Smooth muscle cell (in vitro differentiated cells): Measurements from ENCODE around the gene CD38. TPM values are rescaled to one million over a fixed set of nuclear protein-coding genes. Genes with fewer than 3 reads are reported as not detected.

ENCODE experiments used
- DNase-seq: peaks from one replicate; lab custom pipeline; 2025; ENCODE audit not compliant: unreplicated experiment; lab: John Stamatoyannopoulos, UW
- H2AFZ ChIP-seq: fragments of 200-600 bp; sonication (generic); 2 replicates; pipeline ENCODE4 v1.6.0; 2016; ENCODE audit warnings: antibody characterized with exemption, low read depth, mild to moderate bottlenecking
- H3F3A ChIP-seq: fragments of 200-600 bp; sonication (generic); 2 replicates; pipeline ENCODE4 v1.6.0; 2017; ENCODE audit warnings: antibody characterized with exemption, low read depth
- H3K27ac ChIP-seq: fragments of 200-600 bp; sonication (generic); 2 replicates; pipeline ENCODE4 v1.5.1; 2016; ENCODE audit warnings: low read depth, mild to moderate bottlenecking
- H3K27me3 ChIP-seq: fragments of 200-600 bp; sonication (generic); 2 replicates; pipeline ENCODE4 v1.6.1; 2016; ENCODE audit warnings: low read depth, mild to moderate bottlenecking
- H3K36me3 ChIP-seq: fragments of 200-600 bp; sonication (generic); 2 replicates; pipeline ENCODE4 v1.5.1; 2016; ENCODE audit warnings: low read depth
- H3K4me1 ChIP-seq: fragments of 200-600 bp; sonication (generic); 2 replicates; pipeline ENCODE4 v1.5.1; 2016; ENCODE audit warnings: low read depth
- H3K4me2 ChIP-seq: fragments of 200-600 bp; sonication (generic); 2 replicates; pipeline ENCODE4 v1.6.0; 2016; ENCODE audit warnings: mild to moderate bottlenecking
- H3K4me3 ChIP-seq: fragments of 200-600 bp; sonication (generic); 2 replicates; pipeline ENCODE4 v1.5.1; 2016; ENCODE audit warnings: mild to moderate bottlenecking
- H3K79me2 ChIP-seq: fragments of 200-600 bp; sonication (generic); 2 replicates; pipeline ENCODE4 v1.6.0; 2016; ENCODE audit warnings: low read depth, mild to moderate bottlenecking
- H3K9ac ChIP-seq: fragments of 200-600 bp; sonication (generic); 2 replicates; pipeline ENCODE4 v1.6.0; 2016; ENCODE audit warnings: low read depth
- H3K9me3 ChIP-seq: fragments of 200-600 bp; sonication (generic); replicated peaks from 2 replicates; pipeline ENCODE4 v1.5.1; 2016; ENCODE audit warnings: low read depth
- H4K20me1 ChIP-seq: fragments of 200-600 bp; sonication (generic); 2 replicates; pipeline ENCODE4 v1.6.0; 2016; ENCODE audit warnings: low read depth
- CTCF ChIP-seq: fragments of 200-600 bp; sonication (generic); IDR thresholded peaks from 2 replicates; pipeline ENCODE4 v1.5.1; 2017; ENCODE audit warnings: borderline replicate concordance, mild to moderate bottlenecking, antibody characterized with exemption; ENCODE audit not compliant: insufficient read depth, poor library complexity, severe bottlenecking
- WGBS: methylation state at CpG from one replicate; pipeline ENCODE4 v1.1.7; 2016; ENCODE audit warnings: low lambda C conversion rate; 5-methylcytosine and 5-hydroxymethylcytosine counted together
- polyA plus RNA-seq: library from polyadenylated mRNA; unstranded; fragments of >200 nt; fragmentation: Nextera tagmentation; extraction: Ambion mirVana; gene quantifications from 2 replicates; pipeline ENCODE4 v1.2.1, GENCODE V29; 2016
- total RNA-seq: library from RNA; depleted of rRNA; stranded (reverse); fragments of >200 nt; gene quantifications from 2 replicates; pipeline ENCODE4 v1.2.3, GENCODE V29; 2014

CD38 gene
- total and polyA plus RNA-seq, 2 experiments from 2014 or later, result not detected

GRCh38 chr4:15901998-15902397 is 123.9 kb downstream of the CD38 start:
- H3K27me3 ChIP-seq, result no peaks in the 10 kb centered on the region
- H4K20me1 ChIP-seq, result no peaks in the 10 kb centered on the region
- no peaks in the 10 kb centered on the region for H3K9me3 ChIP-seq
- no peaks in the 10 kb centered on the region for H3K79me2 ChIP-seq
- no peaks in the 10 kb centered on the region for H3K4me1 ChIP-seq
- no peak overlapping the region for H3K4me3 ChIP-seq
- H3K27ac ChIP-seq, result no peak overlapping the region
- H3K4me2 ChIP-seq, result no peak overlapping the region
- 90% methylated on average over 2 of the region's 2 CpGs for WGBS
- DNase-seq, result no peak
- no peak overlapping the region for H2AFZ ChIP-seq
- no peaks in the 10 kb centered on the region for H3F3A ChIP-seq
- no peaks in the 10 kb centered on the region for H3K36me3 ChIP-seq
- no peak for TF ChIP-seq CTCF
- H3K9ac ChIP-seq, result no peak overlapping the region

- Histone ChIP-seq H2AFZ (no peak overlapping the region), H4K20me1 (no peaks in the 10 kb centered on the region), H3K4me1 (no peaks in the 10 kb centered on the region), H3K79me2 (no peaks in the 10 kb centered on the region), H3K36me3 (no peaks in the 10 kb centered on the region), H3K9ac (no peak overlapping the region), H3K27ac (no peak overlapping the region), H3K4me3 (no peak overlapping the region), H3K27me3 (no peaks in the 10 kb centered on the region), H3K4me2 (no peak overlapping the region), H3F3A (no peaks in the 10 kb centered on the region), H3K9me3 (no peaks in the 10 kb centered on the region)
- no peak for TF ChIP-seq CTCF
- no peak for DNase-seq
- WGBS, result 84% methylated on average over 2 of the region's 2 CpGs
Measured at GRCh38 chr4:15902746-15903145, 124.6 kb downstream of the CD38 start.

Other genes with a start within 250 kb of the CD38 start
- gene FBXL5, start 123.0 kb upstream of the CD38 start, total RNA-seq, result 94.6 and 109 TPM in 2 replicates
- gene FBXL5, start 123.0 kb upstream of the CD38 start, polyA plus RNA-seq, result 47.0 and 50.1 TPM in 2 replicates
- gene FAM200B, start 96.5 kb upstream of the CD38 start, total RNA-seq, result 24.1 and 51.7 TPM in 2 replicates
- gene FAM200B, start 96.5 kb upstream of the CD38 start, polyA plus RNA-seq, result 49.8 and 52.1 TPM in 2 replicates
- gene BST1, start 75.3 kb upstream of the CD38 start, total RNA-seq, result 4.8 and 5.2 TPM in 2 replicates
- gene BST1, start 75.3 kb upstream of the CD38 start, polyA plus RNA-seq, result 5.2 and 9.6 TPM in 2 replicates
- gene FGFBP1, start 160.4 kb downstream of the CD38 start, total RNA-seq, result 0.45 TPM in 1 of 2 replicates, not detected in the other
- gene FGFBP1, start 160.4 kb downstream of the CD38 start, polyA plus RNA-seq, result 0.34 TPM in 1 of 2 replicates, not detected in the other
- not detected in 2 replicates for gene FGFBP2, start 184.8 kb downstream of the CD38 start, total RNA-seq
- gene FGFBP2, start 184.8 kb downstream of the CD38 start, polyA plus RNA-seq, result not detected in 2 replicates